GM12891 (cell line): ENCODE data around the gene PDAP1.

Source experiments
- POLR2A ChIP-seq: IDR thresholded peaks from 2 replicates; pipeline ENCODE4 v1.6.1; 2011; ENCODE audit warnings: low read depth, low read length, control low read depth
- POLR2AphosphoS5 ChIP-seq: IDR thresholded peaks from 2 replicates; pipeline ENCODE4 v1.6.1; 2011; ENCODE audit warnings: low read depth, low read length, control low read depth

DNA sequence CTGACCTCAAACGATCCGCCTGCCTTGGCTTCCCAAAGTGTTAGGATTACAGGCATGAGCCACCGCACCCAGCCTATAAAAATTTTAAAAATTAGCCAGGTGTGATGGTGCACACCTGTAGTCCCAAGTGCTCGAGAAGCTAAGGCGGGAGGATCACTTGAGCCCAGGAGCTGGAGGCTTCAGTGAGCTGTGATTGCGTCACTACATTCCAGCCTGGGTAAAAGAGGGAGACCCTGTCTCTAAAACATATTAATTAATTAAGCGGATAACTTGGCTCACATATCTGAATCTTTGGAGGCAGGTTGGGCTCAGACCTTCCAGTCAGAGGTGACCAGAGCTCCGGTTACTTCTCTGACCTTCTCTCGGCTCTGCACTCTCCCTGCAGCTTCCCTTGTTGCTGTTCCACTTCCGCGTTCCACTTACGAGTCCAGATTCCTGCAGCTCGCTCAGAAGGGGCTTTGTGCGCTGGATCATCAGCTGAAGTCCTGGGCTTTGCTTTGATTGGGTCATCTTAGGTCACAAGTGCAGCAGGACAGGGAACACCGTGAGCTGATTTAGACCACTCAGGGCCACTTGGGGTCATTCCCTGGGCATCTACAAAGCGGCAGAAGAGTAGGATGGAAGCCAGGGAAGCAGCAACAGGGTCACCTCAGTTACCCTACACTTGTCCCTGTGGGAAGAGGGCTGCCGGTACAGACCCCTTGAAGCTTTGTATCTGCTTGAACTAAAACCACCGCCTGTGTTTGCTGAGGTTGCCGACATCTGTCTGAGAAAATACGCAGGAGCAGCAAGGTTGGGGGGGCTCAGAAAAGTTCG is 35.9 kb downstream of the PDAP1 start:
- TF ChIP-seq POLR2A: no peak
- TF ChIP-seq POLR2AphosphoS5: no peak
